CD4-positive, CD25-positive, alpha-beta regulatory T cell (primary cell): ENCODE data around the gene SLC22A2. TPM values are rescaled to one million over a fixed set of nuclear protein-coding genes. Genes with fewer than 3 reads are reported as not detected.

Source experiments
- ATAC-seq, 2 donors: fragments of 150-1000 bp; cut with Tn5 transposase; one replicate each; pipeline ENCODE4 v1.10.0; 2021; ENCODE audit warnings: low read depth in 2 of 2, moderate number of reproducible peaks in 2 of 2, moderate library complexity in 1 of 2
- DNase-seq, 3 donors: peaks; one replicate each; pipeline versions ENCODE4 v3.0.0 to v3.0.0-alpha.2; 2012 to 2022; ENCODE audit warnings: mixed read lengths in 1 of 3
- H3K27ac ChIP-seq: one replicate; pipeline ENCODE4 v1.7.0; 2013; ENCODE audit warnings: mild to moderate bottlenecking, low read length; ENCODE audit not compliant: insufficient read depth, poor library complexity, severe bottlenecking
- H3K27me3 ChIP-seq: one replicate; pipeline ENCODE4 v1.7.0; 2013; ENCODE audit warnings: low read length; ENCODE audit not compliant: control insufficient read depth, insufficient read depth
- H3K36me3 ChIP-seq: one replicate; pipeline ENCODE4 v1.7.0; 2013; ENCODE audit warnings: mild to moderate bottlenecking, low read length, moderate library complexity; ENCODE audit not compliant: control insufficient read depth, insufficient read depth
- H3K4me1 ChIP-seq: 2 replicates; pipeline ENCODE4 v1.7.0; 2013; ENCODE audit warnings: mild to moderate bottlenecking, low read length; ENCODE audit not compliant: insufficient read depth, control insufficient read depth, poor library complexity, severe bottlenecking
- H3K4me3 ChIP-seq: one replicate; pipeline ENCODE4 v1.7.0; 2013; ENCODE audit warnings: low read depth, mild to moderate bottlenecking, low read length, moderate library complexity
- H3K9me3 ChIP-seq, 2 experiments: 1 replicate in 1 of 2; 2 replicates in 1 of 2; pipeline ENCODE4 v1.7.0; 2013; ENCODE audit warnings: low read length in 2 of 2, mild to moderate bottlenecking in 1 of 2, moderate library complexity in 1 of 2; ENCODE audit not compliant: control insufficient read depth in 2 of 2
- H3K27ac Mint-ChIP-seq, 3 donors: one replicate each; pipeline ENCODE4 v1.8.0; 2020 to 2022; ENCODE audit warnings: mild to moderate bottlenecking in 3 of 3, mixed read lengths in 3 of 3, moderate library complexity in 2 of 3
- H3K27me3 Mint-ChIP-seq: one replicate; pipeline ENCODE4 v1.8.0; 2022; ENCODE audit warnings: mild to moderate bottlenecking, mixed read lengths
- H3K36me3 Mint-ChIP-seq: one replicate; pipeline ENCODE4 v1.8.0; 2020; ENCODE audit warnings: mixed read lengths
- H3K4me1 Mint-ChIP-seq, 4 donors: one replicate each; pipeline ENCODE4 v1.8.0; 2020 to 2022; ENCODE audit warnings: mixed read lengths in 4 of 4, mild to moderate bottlenecking in 1 of 4
- H3K4me3 Mint-ChIP-seq, 4 donors: one replicate each; pipeline ENCODE4 v1.8.0; 2020 to 2022; ENCODE audit warnings: mild to moderate bottlenecking in 4 of 4, mixed read lengths in 4 of 4, moderate library complexity in 3 of 4
- H3K9me3 Mint-ChIP-seq, 7 donors: one replicate each; pipeline ENCODE4 v1.8.0; 2020 to 2022; ENCODE audit warnings: mixed read lengths in 7 of 7, mild to moderate bottlenecking in 3 of 7, moderate library complexity in 2 of 7
- polyA plus RNA-seq, 4 donors: library from polyadenylated mRNA; unstranded; fragments of 300-500 nt; fragmentation: Illumina TruSeq; gene quantifications; one replicate each; pipeline ENCODE4 v1.2.3, GENCODE V29; 2021
- total RNA-seq: library from RNA; stranded (reverse); gene quantifications from one replicate; pipeline ENCODE4 v1.2.3, GENCODE V29; 2022

The SLC22A2 gene
- total and polyA plus RNA-seq, 5 donors from 2014 or later = not detected

- Mint-ChIP-seq H3K4me3 (no peak overlapping the region), H3K36me3 (no peaks in the 10 kb centered on the region), H3K27ac (no peak overlapping the region), H3K27me3 (peaks cover 16% of the 10 kb centered on the region), H3K9me3 (peaks cover 0 to 6% (median 3%) of the 10 kb centered on the region in 7 donors), H3K4me1 (no peaks in the 10 kb centered on the region)
- DNase-seq (no peak), ATAC-seq (no peak)
- Histone ChIP-seq H3K4me1 (no peaks in the 10 kb centered on the region), H3K4me3 (no peak overlapping the region), H3K36me3 (no peaks in the 10 kb centered on the region), H3K27me3 (peaks cover 16% of the 10 kb centered on the region), H3K9me3 (no peaks in the 10 kb centered on the region), H3K27ac (no peak overlapping the region)
Measured at GRCh38 chr6:160218810-160219209, 39.8 kb downstream of the SLC22A2 start.

- DNase-seq = no peak
- Histone ChIP-seq H3K4me1 (no peaks in the 10 kb centered on the region), H3K9me3 (no peaks in the 10 kb centered on the region), H3K4me3 (no peak overlapping the region), H3K36me3 (no peaks in the 10 kb centered on the region), H3K27me3 (peaks cover 16% of the 10 kb centered on the region), H3K27ac (no peak overlapping the region)
- Mint-ChIP-seq H3K9me3 (peaks cover 0 to 6% (median 3%) of the 10 kb centered on the region in 7 donors), H3K27ac (no peak overlapping the region), H3K4me1 (no peaks in the 10 kb centered on the region), H3K4me3 (no peak overlapping the region), H3K36me3 (no peaks in the 10 kb centered on the region), H3K27me3 (peaks cover 16% of the 10 kb centered on the region)
- no peak for ATAC-seq
Measured at GRCh38 chr6:160217863-160218262, 40.8 kb downstream of the SLC22A2 start.

- no peaks in the 10 kb centered on the region for H3K9me3 ChIP-seq
- ATAC-seq = no peak
- H3K27me3 Mint-ChIP-seq = peaks cover 16% of the 10 kb centered on the region
- H3K4me1 Mint-ChIP-seq = no peaks in the 10 kb centered on the region
- H3K9me3 Mint-ChIP-seq = peaks cover 0 to 7% (median 3%) of the 10 kb centered on the region in 7 donors
- peaks cover 16% of the 10 kb centered on the region for H3K27me3 ChIP-seq
- no peak overlapping the region for H3K4me3 Mint-ChIP-seq
- H3K4me1 ChIP-seq = no peaks in the 10 kb centered on the region
- no peak overlapping the region for H3K4me3 ChIP-seq
- no peak for DNase-seq
- no peaks in the 10 kb centered on the region for H3K36me3 Mint-ChIP-seq
- H3K36me3 ChIP-seq = no peaks in the 10 kb centered on the region
- H3K27ac ChIP-seq = no peak overlapping the region
- no peak overlapping the region for H3K27ac Mint-ChIP-seq
Measured at GRCh38 chr6:160217073-160217472, 41.5 kb downstream of the SLC22A2 start.

GRCh38 chr6:160215232-160215631 lies 43.4 kb downstream of the SLC22A2 start:
- Histone ChIP-seq H3K9me3 (no peaks in the 10 kb centered on the region), H3K4me3 (no peak overlapping the region), H3K36me3 (no peaks in the 10 kb centered on the region), H3K27me3 (peaks cover 16% of the 10 kb centered on the region), H3K27ac (no peak overlapping the region), H3K4me1 (no peaks in the 10 kb centered on the region)
- ATAC-seq (no peak), DNase-seq (no peak)
- no peak overlapping the region for H3K27ac Mint-ChIP-seq
- peaks cover 0 to 12% (median 3%) of the 10 kb centered on the region in 7 donors for H3K9me3 Mint-ChIP-seq
- no peaks in the 10 kb centered on the region for H3K4me1 Mint-ChIP-seq
- no peak overlapping the region for H3K4me3 Mint-ChIP-seq
- peaks cover 25% of the 10 kb centered on the region for H3K27me3 Mint-ChIP-seq
- no peaks in the 10 kb centered on the region for H3K36me3 Mint-ChIP-seq

- Mint-ChIP-seq H3K27me3 (peaks cover 25% of the 10 kb centered on the region), H3K36me3 (no peaks in the 10 kb centered on the region), H3K27ac (no peak overlapping the region), H3K9me3 (peaks cover 0 to 18% (median 4%) of the 10 kb centered on the region in 7 donors), H3K4me1 (no peaks in the 10 kb centered on the region), H3K4me3 (no peak overlapping the region)
- DNase-seq (no peak), ATAC-seq (no peak)
- Histone ChIP-seq H3K9me3 (peaks cover 5% of the 10 kb centered on the region in 2 experiments), H3K27ac (no peak overlapping the region), H3K27me3 (no peaks in the 10 kb centered on the region), H3K36me3 (no peaks in the 10 kb centered on the region), H3K4me1 (no peaks in the 10 kb centered on the region), H3K4me3 (no peak overlapping the region)
Measured at GRCh38 chr6:160207618-160208017, 51.0 kb downstream of the SLC22A2 start.

GRCh38 chr6:160204710-160205109 lies 53.9 kb downstream of the SLC22A2 start:
- no peaks in the 10 kb centered on the region for H3K4me1 ChIP-seq
- H3K9me3 ChIP-seq = peaks cover 5% of the 10 kb centered on the region in 2 experiments
- Mint-ChIP-seq H3K9me3 (peaks cover 0 to 13% (median 7%) of the 10 kb centered on the region in 7 donors), H3K27me3 (peaks cover 19% of the 10 kb centered on the region), H3K4me3 (no peak overlapping the region), H3K27ac (no peak overlapping the region), H3K36me3 (no peaks in the 10 kb centered on the region), H3K4me1 (no peaks in the 10 kb centered on the region)
- ATAC-seq (no peak), DNase-seq (no peak)
- no peak overlapping the region for H3K27ac ChIP-seq
- H3K4me3 ChIP-seq = no peak overlapping the region
- H3K27me3 ChIP-seq = no peaks in the 10 kb centered on the region
- no peaks in the 10 kb centered on the region for H3K36me3 ChIP-seq

- no peak overlapping the region for H3K27ac Mint-ChIP-seq
- ATAC-seq (no peak), DNase-seq (no peak)
- Histone ChIP-seq H3K4me3 (no peak overlapping the region), H3K36me3 (no peaks in the 10 kb centered on the region), H3K9me3 (peaks cover 5% of the 10 kb centered on the region in 2 experiments), H3K27ac (no peak overlapping the region), H3K4me1 (no peaks in the 10 kb centered on the region), H3K27me3 (no peaks in the 10 kb centered on the region)
- no peak overlapping the region for H3K4me3 Mint-ChIP-seq
- peaks cover 15% of the 10 kb centered on the region for H3K27me3 Mint-ChIP-seq
- H3K9me3 Mint-ChIP-seq = peaks cover 0 to 12% (median 5%) of the 10 kb centered on the region in 7 donors
- H3K4me1 Mint-ChIP-seq = no peaks in the 10 kb centered on the region
- no peaks in the 10 kb centered on the region for H3K36me3 Mint-ChIP-seq
Measured at GRCh38 chr6:160203953-160204352, 54.7 kb downstream of the SLC22A2 start.

- Histone ChIP-seq H3K4me1 (no peaks in the 10 kb centered on the region), H3K4me3 (no peak overlapping the region), H3K9me3 (peaks cover 5% of the 10 kb centered on the region in 2 experiments), H3K27me3 (no peaks in the 10 kb centered on the region), H3K36me3 (no peaks in the 10 kb centered on the region), H3K27ac (no peak overlapping the region)
- Mint-ChIP-seq H3K4me3 (no peak overlapping the region), H3K9me3 (peaks cover 0 to 10% (median 5%) of the 10 kb centered on the region in 7 donors), H3K36me3 (no peaks in the 10 kb centered on the region), H3K27ac (no peak overlapping the region), H3K27me3 (peaks cover 15% of the 10 kb centered on the region), H3K4me1 (no peaks in the 10 kb centered on the region)
- ATAC-seq (no peak), DNase-seq (no peak)
Measured at GRCh38 chr6:160203522-160203921, 55.1 kb downstream of the SLC22A2 start.
